SK-MEL-5 (cell line): ENCODE measurements around the gene FARP1. TPM values are rescaled to one million over a fixed set of nuclear protein-coding genes. Genes with fewer than 3 reads are reported as not detected.

Experiments used
- DNase-seq: peaks from one replicate; pipeline ENCODE4 v3.0.0-alpha.2; 2016; ENCODE audit warnings: low read depth, low spot score
- in situ Hi-C: cut with HindIII; loops from 2 replicates; pipeline ENCODE4 v1.10.0; 2016; ENCODE audit warnings: low sequenced_read_pairs, high pct_unique_total_duplicates, low pct_unique_long_range_greater_than_20kb
- total RNA-seq: library from RNA; depleted of rRNA; stranded (reverse); fragments of >200 nt; shearing (Covaris generic); gene quantifications from 2 replicates; pipeline ENCODE4 v1.2.3, GENCODE V29; 2014

The FARP1 gene
- total RNA-seq, 1 experiment from 2014 or later: 39.8 TPM

DNA sequence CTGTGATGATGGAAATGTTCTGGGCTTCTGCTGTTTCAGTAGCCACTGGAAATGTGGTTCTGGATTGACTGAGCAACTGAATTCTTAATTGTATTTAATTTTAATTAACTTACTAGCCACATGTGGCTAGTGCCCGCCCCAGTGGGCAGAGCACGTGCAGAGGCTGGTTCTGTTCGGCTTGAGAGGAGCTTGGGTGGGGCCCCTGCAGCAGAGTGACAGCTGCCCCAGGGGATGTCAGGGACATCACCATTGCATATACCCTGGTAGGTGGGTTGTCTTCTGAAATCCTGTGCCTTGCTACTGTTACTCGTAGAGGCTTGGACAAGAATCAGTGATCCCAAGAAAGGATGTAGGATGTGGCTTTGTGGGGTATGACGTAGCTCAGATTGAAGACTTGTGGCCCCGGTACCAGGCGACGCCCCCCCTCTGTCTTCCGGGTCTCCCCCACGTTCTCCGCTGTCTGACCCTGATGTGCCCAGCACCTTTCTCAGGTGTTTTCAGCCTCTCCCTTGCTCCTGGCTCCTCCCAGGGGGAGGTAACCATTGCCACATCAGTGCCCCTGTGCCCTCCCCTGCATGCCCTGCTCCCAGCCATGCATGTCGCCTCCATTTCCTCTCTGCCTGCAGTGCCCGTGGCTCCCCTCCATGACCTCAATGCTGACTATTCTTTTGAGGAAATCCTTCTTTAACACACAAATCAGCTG lies 136.7 kb downstream of the FARP1 start:
- in situ Hi-C loops: no loop called here
- DNase-seq: no peak

GRCh38 chr13:98280176-98280510 lies 137.2 kb downstream of the FARP1 start:
- in situ Hi-C loops: no loop called here
- no peak for DNase-seq

- in situ Hi-C loops: no loop called here
- no peak for DNase-seq
These were observed 141.8 kb downstream of the FARP1 start for GRCh38 chr13:98284679-98285078.

DNA sequence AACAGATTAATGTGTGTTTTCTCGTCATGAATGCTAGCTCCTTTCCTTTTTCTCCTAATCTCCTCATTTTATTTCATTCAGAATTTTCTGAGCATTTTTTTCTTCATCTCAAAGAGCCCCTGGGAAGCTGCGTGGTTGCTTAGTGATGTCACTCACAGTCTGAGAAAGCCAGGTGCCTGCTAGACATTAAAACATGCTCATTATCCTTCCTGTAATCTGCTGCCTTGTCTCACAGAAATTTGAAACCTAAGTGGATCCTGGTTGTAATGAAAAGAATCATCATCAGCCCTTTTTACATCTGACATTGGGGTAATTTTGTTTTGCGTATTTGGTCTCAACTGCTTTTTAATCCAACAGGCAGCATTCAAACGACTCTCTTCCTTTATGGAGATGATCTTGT lies 142.4 kb downstream of the FARP1 start:
- in situ Hi-C loops: no loop called here
- DNase-seq: no peak

GRCh38 chr13:98285852-98286594 lies 143.1 kb downstream of the FARP1 start:
- in situ Hi-C loops: no loop called here
- peak; percentile 26 for DNase-seq

DNA sequence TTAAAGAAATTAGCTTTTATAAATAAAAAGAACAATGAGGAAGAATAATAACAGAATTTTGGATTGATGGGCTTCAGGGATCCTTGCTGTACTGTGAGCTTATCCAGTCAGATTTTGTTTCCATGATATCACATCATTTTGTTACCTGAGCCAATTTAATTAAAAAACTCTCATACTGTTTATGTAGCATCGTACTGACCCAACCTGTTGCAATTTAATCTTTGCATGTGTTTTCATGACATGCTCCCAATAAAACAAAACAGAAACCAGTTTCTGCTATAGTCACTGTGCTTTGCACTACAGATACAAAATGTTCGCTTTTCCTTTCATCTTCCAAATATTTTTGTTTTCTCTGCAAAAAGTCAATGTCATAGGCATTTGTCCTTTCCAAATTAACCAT lies 143.9 kb downstream of the FARP1 start:
- in situ Hi-C loops: no loop called here
- no peak for DNase-seq

DNA sequence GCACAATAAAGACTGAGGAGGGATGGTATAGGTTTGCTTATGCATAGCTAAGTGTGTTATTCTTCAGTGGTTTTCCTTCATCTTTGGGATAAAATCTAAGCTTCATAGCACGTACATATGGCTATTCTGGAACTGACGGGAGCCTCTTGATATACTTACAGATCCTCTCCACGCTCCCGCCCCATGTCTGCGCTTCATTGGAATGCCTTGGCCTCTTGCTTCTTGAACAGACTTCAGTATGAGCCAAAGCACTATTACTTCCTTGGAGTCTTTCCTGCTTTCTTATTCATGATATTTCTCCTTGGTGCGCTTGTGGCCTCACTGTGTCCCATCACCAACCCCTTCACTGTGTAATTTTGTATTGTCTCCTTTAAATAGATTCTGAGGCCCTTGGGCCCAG lies 145.3 kb downstream of the FARP1 start:
- DNase-seq: no peak
- in situ Hi-C loops: no loop called here

DNA sequence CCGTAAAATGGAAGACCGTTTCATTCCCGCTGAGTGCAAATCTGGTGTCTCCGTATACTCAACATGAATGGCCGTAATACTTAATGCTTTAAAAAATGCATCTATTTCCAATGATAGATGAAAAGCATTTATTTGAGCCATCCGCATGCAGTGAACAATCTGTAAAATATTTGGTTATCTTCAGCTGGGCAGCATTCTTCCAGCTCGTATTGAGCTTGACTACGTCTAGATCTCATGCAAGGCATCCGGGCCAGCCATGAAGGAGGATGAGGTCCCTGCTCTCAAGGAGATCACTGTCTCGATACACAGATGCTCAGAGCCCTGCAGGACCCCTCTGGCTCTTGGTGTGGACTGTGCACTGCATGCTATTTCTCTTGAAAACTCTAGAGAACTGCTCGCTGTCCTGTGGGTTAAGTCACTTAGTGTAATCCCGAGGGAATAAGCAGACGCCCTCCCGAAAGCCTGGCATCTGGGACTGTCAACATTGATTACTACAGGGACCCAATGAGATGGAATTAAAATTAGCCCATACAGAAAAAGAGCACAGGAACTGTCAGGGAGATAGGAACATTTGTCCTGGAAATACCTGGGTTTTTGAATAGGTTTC lies 146.5 kb downstream of the FARP1 start:
- in situ Hi-C loops: no loop called here

DNA sequence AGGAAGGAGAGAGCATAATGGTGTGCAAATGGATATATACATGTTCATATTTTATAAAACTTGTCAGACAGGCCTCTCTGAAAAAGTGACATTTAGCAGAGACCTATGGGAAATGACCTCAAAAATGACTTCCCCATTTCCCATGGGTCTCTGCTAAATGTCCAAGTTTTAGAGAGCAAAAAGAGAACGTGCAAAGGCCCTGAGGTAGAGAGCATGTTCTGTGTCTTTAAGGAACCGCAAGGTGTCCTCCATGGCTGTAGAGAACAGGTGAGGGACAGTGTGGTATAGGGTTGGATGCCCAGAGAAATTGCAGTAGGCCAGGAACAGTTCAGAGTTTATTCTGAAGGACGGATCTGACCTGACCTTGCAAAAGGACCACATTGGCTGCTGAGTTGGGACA lies 147.4 kb downstream of the FARP1 start:
- in situ Hi-C loops: no loop called here
- no peak for DNase-seq

More for the DNA sequence above, 146.5 kb downstream of the FARP1 start:
- DNase-seq: no peak

DNA sequence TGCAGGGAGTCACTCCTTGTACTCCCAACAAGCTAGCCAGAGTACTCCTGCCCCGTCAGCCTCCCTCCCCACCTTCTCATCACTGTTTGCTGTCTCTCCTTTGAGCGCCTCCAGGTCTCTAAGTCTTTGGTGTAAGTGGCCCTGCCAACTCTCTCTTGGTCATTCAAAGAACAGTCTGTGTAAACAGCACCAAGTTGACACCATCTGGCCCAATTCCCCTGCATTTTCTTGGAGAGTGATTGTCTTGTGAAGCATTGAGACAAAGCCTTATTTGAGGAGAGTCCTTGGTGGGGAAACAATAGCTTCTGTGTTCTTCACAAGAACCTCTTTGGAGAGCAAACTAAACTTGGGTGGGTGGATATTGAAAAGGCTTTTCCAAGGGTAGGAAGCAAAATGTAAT lies 148.8 kb downstream of the FARP1 start:
- peak; percentile 100 for DNase-seq
- in situ Hi-C loops: no loop called here

DNA sequence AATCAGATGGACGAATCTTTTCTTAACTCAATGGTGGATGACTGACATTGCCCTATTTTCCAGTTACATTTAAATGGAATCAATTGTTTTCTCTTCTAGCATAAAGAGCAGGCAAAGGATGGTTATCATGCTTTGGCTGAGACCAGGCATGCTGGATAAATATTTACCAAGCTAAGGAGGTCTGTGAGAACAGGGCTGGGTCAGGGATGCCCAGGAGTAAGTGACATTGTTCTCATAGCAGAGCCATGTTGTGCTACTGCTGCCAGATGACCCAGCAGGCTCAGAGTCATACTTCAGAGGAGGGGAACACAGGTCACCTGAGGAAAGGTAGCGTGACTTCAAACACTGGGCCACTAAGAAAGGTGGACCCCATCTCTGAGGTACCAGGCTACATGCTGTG lies 150.2 kb downstream of the FARP1 start:
- DNase-seq: no peak
- in situ Hi-C loops: no loop called here

GRCh38 chr13:98293570-98294142 lies 150.8 kb downstream of the FARP1 start:
- in situ Hi-C loops: no loop called here
- no peak for DNase-seq

- no peak for DNase-seq
- in situ Hi-C loops: no loop called here
These were observed 152.5 kb downstream of the FARP1 start for GRCh38 chr13:98295371-98295770.

GRCh38 chr13:98297051-98297450 lies 154.2 kb downstream of the FARP1 start:
- DNase-seq: no peak
- in situ Hi-C loops: no loop called here

DNA sequence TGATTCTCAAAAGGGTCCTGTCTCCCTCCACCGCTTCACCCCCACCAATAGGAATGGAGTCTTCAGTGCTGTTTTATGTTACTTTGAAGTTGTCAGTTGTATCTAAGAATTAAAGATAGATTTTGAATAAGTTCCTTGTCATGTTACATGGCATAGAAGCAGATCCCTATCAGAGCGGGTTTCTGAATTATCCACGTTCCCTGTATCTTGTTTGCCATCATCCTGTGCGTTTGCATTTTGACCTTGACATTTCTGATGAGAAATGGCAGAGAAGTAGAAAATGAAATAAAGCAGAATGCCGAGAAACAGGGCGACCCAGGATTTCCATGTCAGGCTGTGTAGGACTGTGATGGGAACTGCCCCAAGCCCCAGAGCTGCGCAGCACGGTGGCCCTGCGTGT lies 154.9 kb downstream of the FARP1 start:
- no peak for DNase-seq
- in situ Hi-C loops: no loop called here

DNA sequence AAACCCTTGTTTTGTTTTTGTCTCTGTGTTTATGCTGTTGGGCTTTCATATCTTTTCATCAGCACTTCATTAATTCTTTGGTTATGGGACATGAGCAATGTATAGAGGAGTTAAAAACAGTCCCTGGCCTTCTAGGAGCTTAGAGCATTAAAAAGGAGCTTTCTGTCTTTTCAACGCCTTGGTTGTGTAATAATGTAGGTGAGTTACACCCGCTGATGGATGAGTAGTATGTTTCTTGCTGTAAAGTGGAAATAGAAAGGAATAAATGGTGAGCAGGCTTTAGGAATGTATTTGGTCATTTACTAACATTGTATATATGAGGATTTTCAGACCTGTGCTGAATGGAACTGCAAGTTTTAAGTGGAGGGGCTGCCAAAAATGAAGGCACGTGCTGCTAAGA lies 155.7 kb downstream of the FARP1 start:
- in situ Hi-C loops: no loop called here
- no peak for DNase-seq

- DNase-seq: no peak
- in situ Hi-C loops: no loop called here
These were observed 156.5 kb downstream of the FARP1 start for GRCh38 chr13:98299235-98299965.

- in situ Hi-C loops: no loop called here
- no peak for DNase-seq
These were observed 157.1 kb downstream of the FARP1 start for GRCh38 chr13:98299966-98300350.
